ENCODE measurements around the gene PTH1R.

PTH1R gene

GRCh38 chr3:46896386-46896785, 18.9 kb downstream of the PTH1R start:
- TF ChIP-seq EZH2phosphoT487 (IDR thresholded peaks at IDR 0.05; ENCODE audit: borderline replicate concordance, low read length): no peak
- TF ChIP-seq, protein P1, sequence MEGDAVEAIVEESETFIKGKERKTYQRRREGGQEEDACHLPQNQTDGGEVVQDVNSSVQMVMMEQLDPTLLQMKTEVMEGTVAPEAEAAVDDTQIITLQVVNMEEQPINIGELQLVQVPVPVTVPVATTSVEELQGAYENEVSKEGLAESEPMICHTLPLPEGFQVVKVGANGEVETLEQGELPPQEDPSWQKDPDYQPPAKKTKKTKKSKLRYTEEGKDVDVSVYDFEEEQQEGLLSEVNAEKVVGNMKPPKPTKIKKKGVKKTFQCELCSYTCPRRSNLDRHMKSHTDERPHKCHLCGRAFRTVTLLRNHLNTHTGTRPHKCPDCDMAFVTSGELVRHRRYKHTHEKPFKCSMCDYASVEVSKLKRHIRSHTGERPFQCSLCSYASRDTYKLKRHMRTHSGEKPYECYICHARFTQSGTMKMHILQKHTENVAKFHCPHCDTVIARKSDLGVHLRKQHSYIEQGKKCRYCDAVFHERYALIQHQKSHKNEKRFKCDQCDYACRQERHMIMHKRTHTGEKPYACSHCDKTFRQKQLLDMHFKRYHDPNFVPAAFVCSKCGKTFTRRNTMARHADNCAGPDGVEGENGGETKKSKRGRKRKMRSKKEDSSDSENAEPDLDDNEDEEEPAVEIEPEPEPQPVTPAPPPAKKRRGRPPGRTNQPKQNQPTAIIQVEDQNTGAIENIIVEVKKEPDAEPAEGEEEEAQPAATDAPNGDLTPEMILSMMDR (IDR thresholded peaks at IDR 0.05; ENCODE audit: low read depth, low read length, poor library complexity, severe bottlenecking): no peak
- Histone ChIP-seq H3K27ac (ENCODE audit: low read depth, low read length) (no peak overlapping the region), H3K4me2 (ENCODE audit: low read length) (no peak overlapping the region), H3K27me3 (ENCODE audit: control insufficient read depth, low read length) (peaks cover 38% of the 10 kb centered on the region), H3K9me3 (ENCODE audit: control insufficient read depth, insufficient read depth, low read length) (no peaks in the 10 kb centered on the region), H3K4me3 (ENCODE audit: low read length) (no peak overlapping the region), H3K79me2 (ENCODE audit: control insufficient read depth, low read length) (no peaks in the 10 kb centered on the region), H4K20me1 (ENCODE audit: control insufficient read depth, insufficient read depth, low read depth, low read length) (no peaks in the 10 kb centered on the region), H3K4me1 (ENCODE audit: control insufficient read depth, low read length) (peaks cover 22% of the 10 kb centered on the region), H3K9me2 (replicated peaks; ENCODE audit: control insufficient read depth, low read length) (no peaks in the 10 kb centered on the region), H3F3A (ENCODE audit: control insufficient read depth, insufficient read depth) (no peaks in the 10 kb centered on the region), H3K36me3 (ENCODE audit: control insufficient read depth, low read length) (no peaks in the 10 kb centered on the region)

GRCh38 chr3:46897031-46897430, 19.5 kb downstream of the PTH1R start:
- H3K27ac ChIP-seq (ENCODE audit: low read depth, low read length): no peak overlapping the region
- H3K36me3 ChIP-seq (ENCODE audit: control insufficient read depth, low read length): no peaks in the 10 kb centered on the region
- no peaks in the 10 kb centered on the region for H4K20me1 ChIP-seq (ENCODE audit: control insufficient read depth, insufficient read depth, low read depth, low read length)
- TF ChIP-seq, protein P1 (IDR thresholded peaks at IDR 0.05; ENCODE audit: low read depth, low read length, poor library complexity, severe bottlenecking): no peak
- TF ChIP-seq EZH2phosphoT487 (IDR thresholded peaks at IDR 0.05; ENCODE audit: borderline replicate concordance, low read length): no peak
- no peaks in the 10 kb centered on the region for H3K9me3 ChIP-seq (ENCODE audit: control insufficient read depth, insufficient read depth, low read length)
- H3K79me2 ChIP-seq (ENCODE audit: control insufficient read depth, low read length): no peaks in the 10 kb centered on the region
- no peaks in the 10 kb centered on the region for H3K9me2 ChIP-seq (replicated peaks; ENCODE audit: control insufficient read depth, low read length)
- peaks cover 31% of the 10 kb centered on the region for H3K27me3 ChIP-seq (ENCODE audit: control insufficient read depth, low read length)
- H3K4me3 ChIP-seq (ENCODE audit: low read length): no peak overlapping the region
- H3K4me1 ChIP-seq (ENCODE audit: control insufficient read depth, low read length): peaks cover 22% of the 10 kb centered on the region
- no peaks in the 10 kb centered on the region for H3F3A ChIP-seq (ENCODE audit: control insufficient read depth, insufficient read depth)
- H3K4me2 ChIP-seq (ENCODE audit: low read length): no peak overlapping the region

DNA sequence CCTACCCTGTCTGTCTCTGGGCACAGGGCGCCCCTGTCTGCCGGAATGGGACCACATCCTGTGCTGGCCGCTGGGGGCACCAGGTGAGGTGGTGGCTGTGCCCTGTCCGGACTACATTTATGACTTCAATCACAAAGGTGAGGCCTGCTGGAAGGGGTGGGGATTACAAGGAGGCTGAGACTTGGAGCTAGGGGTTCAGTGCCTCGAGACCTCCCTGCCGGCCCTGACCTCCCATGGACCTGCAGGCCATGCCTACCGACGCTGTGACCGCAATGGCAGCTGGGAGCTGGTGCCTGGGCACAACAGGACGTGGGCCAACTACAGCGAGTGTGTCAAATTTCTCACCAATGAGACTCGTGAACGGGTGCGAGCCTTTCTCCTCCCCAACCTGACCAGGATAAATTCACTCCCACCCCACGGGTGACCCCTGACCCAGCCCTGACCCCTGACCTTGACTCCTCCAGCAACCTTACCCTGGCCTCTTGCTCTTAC, 20.4 kb downstream of the PTH1R start:
- Histone ChIP-seq H3K27me3 (ENCODE audit: control insufficient read depth, low read length) (peaks cover 23% of the 10 kb centered on the region), H3K27ac (ENCODE audit: low read depth, low read length) (no peak overlapping the region)

More for the DNA sequence above, 20.4 kb downstream of the PTH1R start:
- H3K4me2 ChIP-seq (ENCODE audit: low read length): peak overlapping the region; percentile 47
- no peaks in the 10 kb centered on the region for H3K36me3 ChIP-seq (ENCODE audit: control insufficient read depth, low read length)
- peaks cover 14% of the 10 kb centered on the region for H3K4me1 ChIP-seq (ENCODE audit: control insufficient read depth, low read length)
- no peaks in the 10 kb centered on the region for H3K9me2 ChIP-seq (replicated peaks; ENCODE audit: control insufficient read depth, low read length)
- H3F3A ChIP-seq (ENCODE audit: control insufficient read depth, insufficient read depth): no peaks in the 10 kb centered on the region
- H4K20me1 ChIP-seq (ENCODE audit: control insufficient read depth, insufficient read depth, low read depth, low read length): no peaks in the 10 kb centered on the region
- no peaks in the 10 kb centered on the region for H3K9me3 ChIP-seq (ENCODE audit: control insufficient read depth, insufficient read depth, low read length)
- H3K79me2 ChIP-seq (ENCODE audit: control insufficient read depth, low read length): no peaks in the 10 kb centered on the region
- peak overlapping the region; percentile 54 for H3K4me3 ChIP-seq (ENCODE audit: low read length)
- TF ChIP-seq, protein P1 (IDR thresholded peaks at IDR 0.05; ENCODE audit: low read depth, low read length, poor library complexity, severe bottlenecking): peak; percentile 44
- no peak for TF ChIP-seq EZH2phosphoT487 (IDR thresholded peaks at IDR 0.05; ENCODE audit: borderline replicate concordance, low read length)
